Caki2 (cell line): Measurements from ENCODE around the gene NDUFV1. TPM values are rescaled to one million over a fixed set of nuclear protein-coding genes. Genes with fewer than 3 reads are reported as not detected.
"Not testable (repeated sequence)": the region's sequence is repeated elsewhere in the genome, so short reads cannot be mapped to it uniquely, and the experiment has no call there.

Experiments
- DNase-seq: peaks from one replicate; pipeline ENCODE4 v3.0.0-alpha.2; 2015; ENCODE audit warnings: low read depth
- in situ Hi-C: cut with HindIII; loops from 2 replicates; pipeline ENCODE4 v1.10.0; 2016; ENCODE audit warnings: low sequenced_read_pairs, low pct_unique_long_range_greater_than_20kb, mixed read lengths
- total RNA-seq: library from RNA; depleted of rRNA; stranded (reverse); fragments of >200 nt; shearing (Covaris generic); gene quantifications from 2 replicates; pipeline ENCODE4 v1.2.3, GENCODE V29; 2014; ENCODE audit warnings: low replicate concordance

The NDUFV1 gene
- total RNA-seq, 1 experiment from 2014 or later, result 237 TPM

DNA sequence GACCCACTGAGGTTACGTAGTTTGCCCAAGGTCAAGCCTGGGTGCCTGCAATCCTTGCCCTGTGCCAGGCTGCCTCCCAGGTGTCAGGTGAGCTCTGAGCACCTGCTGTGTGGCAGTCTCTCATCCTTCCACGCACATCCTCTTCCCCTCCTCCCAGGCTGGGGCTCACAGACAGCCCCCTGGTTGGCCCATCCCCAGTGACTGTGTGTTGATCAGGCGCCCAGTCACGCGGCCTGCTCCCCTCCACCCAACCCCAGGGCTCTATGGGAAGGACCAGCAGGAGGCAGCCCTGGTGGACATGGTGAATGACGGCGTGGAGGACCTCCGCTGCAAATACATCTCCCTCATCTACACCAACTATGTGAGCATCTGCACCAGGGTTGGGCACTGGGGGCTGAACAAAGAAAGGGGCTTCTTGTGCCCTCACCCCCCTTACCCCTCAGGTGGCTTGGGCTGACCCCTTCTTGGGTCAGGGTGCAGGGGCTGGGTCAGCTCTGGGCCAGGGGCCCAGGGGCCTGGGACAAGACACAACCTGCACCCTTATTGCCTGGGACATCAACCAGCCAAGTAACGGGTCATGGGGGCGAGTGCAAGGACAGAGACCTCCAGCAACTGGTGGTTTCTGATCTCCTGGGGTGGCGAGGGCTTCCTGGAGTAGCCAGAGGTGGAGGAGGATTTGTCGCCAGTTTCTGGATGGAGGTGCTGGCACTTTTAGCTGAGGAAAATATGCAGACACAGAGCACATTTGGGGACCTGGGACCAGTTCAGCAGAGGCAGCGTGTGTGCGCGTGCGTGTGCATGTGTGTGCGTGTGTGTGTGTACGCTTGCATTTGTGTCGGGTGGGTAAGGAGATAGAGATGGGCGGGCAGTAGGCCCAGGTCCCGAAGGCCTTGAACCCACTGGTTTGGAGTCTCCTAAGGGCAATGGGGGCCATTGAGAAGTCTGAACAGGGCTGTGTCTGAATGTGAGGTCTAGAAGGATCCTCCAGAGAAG is 21.6 kb upstream of the NDUFV1 start:
- in situ Hi-C loops, result no loop called here
- DNase-seq, result no peak

DNA sequence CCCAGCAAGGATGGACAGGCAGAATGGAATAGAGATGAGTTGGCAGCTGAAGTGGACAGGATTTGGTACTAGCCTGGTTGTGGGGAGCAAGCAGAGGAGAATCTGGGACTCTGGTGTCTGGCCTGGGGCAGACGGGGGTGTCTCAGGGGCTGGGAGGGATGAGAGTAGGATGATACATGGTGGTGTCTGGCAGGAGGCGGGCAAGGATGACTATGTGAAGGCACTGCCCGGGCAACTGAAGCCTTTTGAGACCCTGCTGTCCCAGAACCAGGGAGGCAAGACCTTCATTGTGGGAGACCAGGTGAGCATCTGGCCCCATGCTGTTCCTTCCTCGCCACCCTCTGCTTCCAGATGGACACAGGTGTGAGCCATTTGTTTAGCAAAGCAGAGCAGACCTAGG is 20.8 kb upstream of the NDUFV1 start:
- DNase-seq, result no peak
- in situ Hi-C loops, result no loop called here

DNA sequence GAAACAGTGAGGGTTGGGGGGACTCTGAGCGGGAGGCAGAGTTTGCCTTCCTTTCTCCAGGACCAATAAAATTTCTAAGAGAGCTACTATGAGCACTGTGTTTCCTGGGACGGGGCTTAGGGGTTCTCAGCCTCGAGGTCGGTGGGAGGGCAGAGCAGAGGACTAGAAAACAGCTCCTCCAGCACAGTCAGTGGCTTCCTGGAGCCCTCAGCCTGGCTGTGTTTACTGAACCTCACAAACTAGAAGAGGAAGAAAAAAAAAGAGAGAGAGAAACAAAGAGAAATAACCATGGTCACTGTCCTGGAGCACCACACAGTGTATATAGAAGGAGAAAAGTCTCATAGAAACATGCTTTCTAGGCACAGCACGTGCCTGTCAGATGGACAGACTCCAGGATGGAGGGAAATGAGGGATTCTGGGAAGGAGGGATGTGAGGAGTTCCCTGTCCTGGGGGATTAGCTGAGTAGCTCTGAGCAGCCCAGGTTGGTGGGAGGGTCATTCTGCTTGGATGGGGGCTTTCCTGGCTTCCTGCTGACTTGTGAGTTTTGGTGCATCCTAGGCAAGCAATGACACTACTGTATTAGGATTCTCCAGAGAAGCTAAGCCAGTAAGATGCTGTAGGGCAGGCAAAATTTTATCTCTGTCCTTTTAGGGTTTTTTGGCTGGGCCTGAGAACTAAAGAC is 20.0 kb upstream of the NDUFV1 start:
- no peak for DNase-seq
- in situ Hi-C loops, result no loop called here

DNA sequence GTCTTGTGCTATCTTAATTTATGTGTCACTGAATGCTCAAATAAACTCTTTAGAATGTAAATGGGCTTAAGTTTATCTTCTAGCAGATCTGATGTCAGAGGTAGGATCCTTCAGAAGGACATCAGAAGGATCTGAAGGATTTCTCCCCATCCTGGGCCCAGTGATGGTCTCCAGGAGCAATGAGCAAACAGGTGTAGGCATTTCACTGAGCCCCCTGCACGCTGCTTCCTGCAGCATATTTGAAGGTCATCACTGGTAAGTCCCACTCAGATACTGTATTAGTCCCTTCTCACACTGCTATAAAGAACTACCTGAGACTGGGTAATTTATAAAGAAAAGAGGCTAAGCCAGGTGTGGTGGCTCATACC is 18.6 kb upstream of the NDUFV1 start:
- in situ Hi-C loops, result no loop called here

GRCh38 chr11:67588899-67589415 is 17.8 kb upstream of the NDUFV1 start:
- in situ Hi-C loops, DNase-seq: not testable (repeated sequence)

More for the DNA sequence above, 18.6 kb upstream of the NDUFV1 start:
- DNase-seq, result no peak

GRCh38 chr11:67592880-67593564 is 13.7 kb upstream of the NDUFV1 start:
- in situ Hi-C loops, result no loop called here
- DNase-seq, result no peak

DNA sequence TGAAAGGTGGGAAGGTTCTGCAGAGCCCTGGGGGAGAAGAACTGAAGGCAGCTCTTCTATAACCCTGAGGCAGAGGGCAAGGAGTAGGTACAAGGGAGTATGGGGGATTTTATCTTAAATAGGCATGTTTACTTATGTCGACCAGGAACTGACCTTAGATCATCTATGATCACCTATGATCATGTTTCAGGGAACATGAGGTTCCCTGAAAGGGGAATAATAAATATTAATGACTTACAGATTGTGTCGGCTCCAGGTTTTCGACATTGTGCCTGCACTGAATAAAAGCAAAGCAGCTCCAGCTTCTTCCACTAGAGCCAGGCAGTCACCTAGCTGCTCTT is 13.2 kb upstream of the NDUFV1 start:
- DNase-seq, result no peak
- in situ Hi-C loops, result no loop called here

DNA sequence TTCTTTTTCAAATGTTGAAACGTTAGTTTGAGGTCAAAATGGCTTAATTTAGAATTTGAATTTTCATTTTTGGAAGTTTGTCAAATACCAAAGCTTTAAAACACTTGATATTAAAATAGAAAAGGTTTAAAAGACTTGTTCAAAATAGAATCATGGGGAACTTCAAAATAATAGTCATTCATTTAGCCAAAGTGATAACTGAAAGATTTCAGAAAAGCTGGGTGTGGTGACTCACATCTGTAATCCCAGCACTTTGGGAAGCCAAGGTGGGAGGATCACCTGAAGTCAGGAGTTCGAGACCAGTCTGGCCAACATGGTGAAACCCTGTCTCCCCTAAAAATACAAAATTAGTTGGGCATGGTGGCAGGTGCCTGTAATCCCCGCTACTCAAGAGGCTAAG is 12.3 kb upstream of the NDUFV1 start:
- in situ Hi-C loops, result no loop called here
- no peak for DNase-seq

DNA sequence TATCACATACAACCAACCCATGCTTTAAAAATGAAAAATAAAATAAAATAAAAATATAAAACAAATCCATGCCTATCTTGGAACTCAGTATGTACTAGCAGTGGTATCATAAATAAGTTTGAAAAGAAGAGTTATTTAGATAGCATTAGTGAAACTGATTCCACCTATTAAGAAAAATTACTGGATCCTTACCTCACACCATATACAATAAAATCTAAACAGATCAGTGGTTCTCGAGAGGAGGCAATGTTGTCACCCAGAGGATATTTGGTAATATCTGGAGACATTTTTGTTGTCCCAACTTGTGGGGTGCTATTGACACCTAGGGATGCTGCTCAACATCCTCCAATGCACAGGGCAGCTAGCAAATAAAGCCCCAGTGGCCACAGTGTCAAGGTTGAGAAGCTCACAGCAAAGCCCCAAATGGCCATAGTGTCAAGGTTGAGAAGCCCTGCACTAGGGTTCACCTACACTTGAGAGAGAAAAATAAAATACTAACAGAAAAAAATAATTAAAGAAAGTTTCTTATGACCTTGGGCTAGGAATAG is 9.9 kb upstream of the NDUFV1 start:
- in situ Hi-C loops, result no loop called here
- no peak for DNase-seq

DNA sequence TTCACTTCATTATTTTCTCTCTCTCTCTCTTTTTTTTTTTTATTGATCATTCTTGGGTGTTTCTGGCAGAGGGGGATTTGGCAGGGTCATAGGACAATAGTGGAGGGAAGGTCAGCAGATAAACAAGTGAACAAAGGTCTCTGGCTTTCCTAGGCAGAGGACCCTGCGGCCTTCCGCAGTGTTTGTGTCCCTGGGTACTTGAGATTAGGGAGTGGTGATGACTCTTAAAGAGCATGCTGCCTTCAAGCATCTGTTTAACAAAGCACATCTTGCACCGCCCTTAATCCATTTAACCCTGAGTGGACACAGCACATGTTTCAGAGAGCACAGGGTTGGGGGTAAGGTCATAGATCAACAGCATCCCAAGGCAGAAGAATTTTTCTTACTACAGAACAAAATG is 9.3 kb upstream of the NDUFV1 start:
- DNase-seq, in situ Hi-C loops: not testable (repeated sequence)

GRCh38 chr11:67597963-67598362 is 8.8 kb upstream of the NDUFV1 start:
- in situ Hi-C loops, DNase-seq: not testable (repeated sequence)

GRCh38 chr11:67599149-67599548 is 7.6 kb upstream of the NDUFV1 start:
- in situ Hi-C loops, result no loop called here
- no peak for DNase-seq

DNA sequence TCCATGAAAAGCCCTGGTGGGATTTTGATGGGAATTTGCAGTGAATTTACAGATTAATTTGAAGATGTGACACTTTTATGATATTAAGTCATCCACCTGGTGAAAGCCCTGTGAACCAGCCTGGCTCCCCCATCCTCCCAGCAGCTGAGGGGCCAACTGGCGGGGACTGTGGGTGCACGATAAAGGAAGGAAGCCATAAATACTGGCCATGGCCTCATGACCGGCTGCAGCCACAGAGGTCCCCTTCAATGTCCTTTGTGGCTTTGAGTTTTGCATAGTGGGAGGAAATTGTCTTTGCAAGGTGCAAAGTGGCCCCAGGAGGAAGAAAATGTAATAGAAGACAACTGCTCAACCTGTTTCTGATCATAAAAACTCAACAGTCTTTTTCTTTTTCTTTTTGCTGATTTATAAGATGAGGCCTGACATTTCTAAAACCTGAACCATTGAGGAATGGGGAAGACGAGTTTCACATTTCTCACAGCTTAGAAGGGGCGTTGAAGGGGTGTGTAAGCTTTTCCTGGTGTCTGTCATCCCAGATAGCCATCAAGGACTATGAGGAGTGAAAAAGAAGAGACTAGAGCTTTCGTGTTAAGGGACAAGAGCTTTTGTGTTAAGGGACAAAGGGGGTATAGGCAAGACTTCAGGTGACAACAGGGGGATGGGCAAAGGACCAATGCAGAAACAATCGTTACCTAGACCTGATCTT is 6.3 kb upstream of the NDUFV1 start:
- no peak for DNase-seq
- in situ Hi-C loops, result no loop called here

DNA sequence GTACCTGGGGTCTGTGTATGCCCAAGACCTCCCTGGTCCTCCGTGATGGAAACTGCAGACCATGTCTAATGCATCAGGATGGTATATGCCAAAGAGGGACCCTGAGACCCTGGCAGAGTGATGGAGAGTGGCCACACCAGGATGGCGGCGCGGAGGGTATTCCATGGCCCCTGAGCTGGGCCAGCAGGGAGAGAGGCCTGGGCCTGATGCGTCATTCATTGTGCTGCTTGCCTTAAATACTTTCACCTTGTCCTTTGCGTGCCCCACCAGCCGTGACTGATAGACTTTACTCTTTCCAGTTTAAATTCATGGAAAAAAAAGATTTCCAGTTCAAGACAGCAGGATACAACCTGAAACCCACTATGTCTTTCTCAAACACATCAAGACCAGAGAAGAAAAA is 5.6 kb upstream of the NDUFV1 start:
- DNase-seq, result no peak
- in situ Hi-C loops, result no loop called here

- in situ Hi-C loops, DNase-seq: not testable (repeated sequence)
Observed at GRCh38 chr11:67604119-67604518, 2.6 kb upstream of the NDUFV1 start.

DNA sequence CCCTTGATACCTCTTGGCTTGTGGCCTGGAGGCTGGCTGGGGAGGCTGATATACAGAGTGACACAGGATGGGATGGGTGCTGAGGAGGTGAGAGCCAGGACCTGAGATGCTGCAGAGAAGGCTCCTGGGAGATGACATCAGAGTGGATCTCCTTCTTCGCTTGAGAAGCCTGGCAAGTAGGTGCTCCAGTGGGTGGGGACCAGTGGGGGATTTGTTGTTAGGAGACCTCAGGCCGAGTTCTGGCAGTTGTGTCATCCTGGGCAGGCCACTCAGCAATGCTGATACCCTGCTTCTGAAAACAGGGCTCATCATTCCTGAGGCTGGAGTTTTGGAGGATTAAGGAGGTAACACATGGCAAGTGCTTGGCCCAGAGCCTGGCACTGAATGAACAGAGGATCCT is 1.9 kb upstream of the NDUFV1 start:
- DNase-seq, result no peak
- in situ Hi-C loops, result no loop called here

GRCh38 chr11:67605231-67606011 is 1.3 kb upstream of the NDUFV1 start:
- DNase-seq, result no peak
- in situ Hi-C loops, result no loop called here
